ENCODE data around the gene MORN4.

DNA sequence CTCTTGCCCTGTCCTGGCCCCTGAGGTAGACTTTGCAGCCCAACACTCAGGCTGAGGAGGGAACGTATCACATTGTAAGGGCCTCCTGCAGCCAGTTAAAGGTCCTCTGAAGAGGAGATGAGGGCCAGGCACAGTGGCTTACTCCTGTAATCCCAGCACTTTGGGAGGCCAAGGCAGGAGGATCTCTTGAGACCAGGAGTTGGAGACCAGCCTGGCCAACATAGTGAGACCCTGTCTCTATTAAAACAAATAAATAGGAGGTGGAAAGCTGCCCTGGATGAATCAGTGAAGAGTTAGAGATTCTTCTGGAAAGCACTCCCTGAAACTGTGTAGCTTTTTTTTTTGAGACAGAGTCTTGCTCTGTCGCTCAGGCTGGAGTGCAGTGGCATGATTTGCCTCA, 46.1 kb downstream of the MORN4 start:
- TF ChIP-seq, protein P1, sequence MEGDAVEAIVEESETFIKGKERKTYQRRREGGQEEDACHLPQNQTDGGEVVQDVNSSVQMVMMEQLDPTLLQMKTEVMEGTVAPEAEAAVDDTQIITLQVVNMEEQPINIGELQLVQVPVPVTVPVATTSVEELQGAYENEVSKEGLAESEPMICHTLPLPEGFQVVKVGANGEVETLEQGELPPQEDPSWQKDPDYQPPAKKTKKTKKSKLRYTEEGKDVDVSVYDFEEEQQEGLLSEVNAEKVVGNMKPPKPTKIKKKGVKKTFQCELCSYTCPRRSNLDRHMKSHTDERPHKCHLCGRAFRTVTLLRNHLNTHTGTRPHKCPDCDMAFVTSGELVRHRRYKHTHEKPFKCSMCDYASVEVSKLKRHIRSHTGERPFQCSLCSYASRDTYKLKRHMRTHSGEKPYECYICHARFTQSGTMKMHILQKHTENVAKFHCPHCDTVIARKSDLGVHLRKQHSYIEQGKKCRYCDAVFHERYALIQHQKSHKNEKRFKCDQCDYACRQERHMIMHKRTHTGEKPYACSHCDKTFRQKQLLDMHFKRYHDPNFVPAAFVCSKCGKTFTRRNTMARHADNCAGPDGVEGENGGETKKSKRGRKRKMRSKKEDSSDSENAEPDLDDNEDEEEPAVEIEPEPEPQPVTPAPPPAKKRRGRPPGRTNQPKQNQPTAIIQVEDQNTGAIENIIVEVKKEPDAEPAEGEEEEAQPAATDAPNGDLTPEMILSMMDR (IDR thresholded peaks at IDR 0.05; ENCODE audit: low read length): no peak
- no peak for TF ChIP-seq EZH2 (IDR thresholded peaks at IDR 0.05; ENCODE audit: borderline replicate concordance, low read length)
